Caco-2 (cell line): ENCODE data around the gene MYCBP2. TPM values are rescaled to one million over a fixed set of nuclear protein-coding genes. Genes with fewer than 3 reads are reported as not detected.

Source experiments
- BruUV-seq: library from RNA; stranded (reverse); fragments of 400-500 nt; replicated peaks from 2 replicates; lab custom pipeline; 2021; lab: Mats Ljungman, UMichigan
- CTCF ChIA-PET: fragments of 300-600 bp; sonication (Branson Sonifier 250); formaldehyde crosslinking; loops from one replicate; lab custom pipeline; 2022; ENCODE audit warnings: antibody characterized with exemption; lab: Charles Lee
- POLR2A ChIA-PET: fragments of 300-600 bp; sonication (Branson Sonifier 250); formaldehyde crosslinking; loops from one replicate; lab custom pipeline; 2022; ENCODE audit warnings: antibody characterized with exemption; lab: Charles Lee
- DNase-seq, 2 experiments: peaks; one replicate each; pipeline versions ENCODE4 v3.0.0 to v3.0.0-alpha.2; 2020 to 2022
- H3K27me3 ChIP-seq: replicated peaks from 2 replicates; pipeline ENCODE4 v1.6.0; 2011; ENCODE audit warnings: low read length; ENCODE audit not compliant: control insufficient read depth, insufficient read depth
- H3K36me3 ChIP-seq: 2 replicates; pipeline ENCODE4 v1.5.1; 2011; ENCODE audit warnings: low read length; ENCODE audit not compliant: control insufficient read depth, insufficient read depth
- H3K4me1 ChIP-seq: fragments of 250-450 bp; sonication (Bioruptor Pico); 2 replicates; pipeline ENCODE4 v1.5.1; 2020; ENCODE audit warnings: mild to moderate bottlenecking
- H3K4me3 ChIP-seq: 2 replicates; pipeline ENCODE4 v1.5.1; 2011; ENCODE audit warnings: low read depth, mild to moderate bottlenecking, control low read depth, low read length
- H3K9me3 ChIP-seq: fragments of 250-450 bp; sonication (Bioruptor Pico); 2 replicates; pipeline ENCODE4 v1.5.1; 2020; ENCODE audit warnings: mild to moderate bottlenecking, moderate library complexity
- H3K27ac Mint-ChIP-seq: one replicate; pipeline ENCODE4 v1.8.0; 2022; ENCODE audit warnings: mixed read lengths; ENCODE audit not compliant: unreplicated experiment
- H3K27me3 Mint-ChIP-seq: one replicate; pipeline ENCODE4 v1.8.0; 2022; ENCODE audit warnings: mixed read lengths; ENCODE audit not compliant: insufficient read depth, unreplicated experiment
- H3K36me3 Mint-ChIP-seq: one replicate; pipeline ENCODE4 v1.8.0; 2022; ENCODE audit warnings: mild to moderate bottlenecking, mixed read lengths; ENCODE audit not compliant: insufficient read depth, unreplicated experiment
- H3K4me1 Mint-ChIP-seq: one replicate; pipeline ENCODE4 v1.8.0; 2022; ENCODE audit warnings: low read depth, mixed read lengths; ENCODE audit not compliant: unreplicated experiment
- H3K4me3 Mint-ChIP-seq: one replicate; pipeline ENCODE4 v1.8.0; 2022; ENCODE audit warnings: mild to moderate bottlenecking, moderate library complexity, mixed read lengths; ENCODE audit not compliant: unreplicated experiment
- H3K9me3 Mint-ChIP-seq: one replicate; pipeline ENCODE4 v1.8.0; 2022; ENCODE audit warnings: mixed read lengths; ENCODE audit not compliant: unreplicated experiment
- CTCF ChIP-seq, 2 experiments: fragments of 200-600 bp in 1 of 2; IDR thresholded peaks; 1 replicate in 1 of 2; 2 replicates in 1 of 2; pipeline versions ENCODE4 v1.5.1 to v1.8.0; 2011 to 2022; ENCODE audit warnings: antibody characterized with exemption in 1 of 2, control low read depth in 1 of 2, inconsistent platforms in 1 of 2, low read depth in 1 of 2, low read length in 1 of 2, mild to moderate bottlenecking in 1 of 2, moderate library complexity in 1 of 2; ENCODE audit not compliant: insufficient read depth in 1 of 2, severe bottlenecking in 1 of 2, unreplicated experiment in 1 of 2
- intact Hi-C: fragments of 100-400 bp; cut with micrococcal nuclease; formaldehyde crosslinking; loops from one replicate; pipeline ENCODE4 v1.10.0; 2022; ENCODE audit not compliant: unreplicated experiment
- total RNA-seq: library from RNA; stranded (reverse); gene quantifications from 2 replicates; pipeline ENCODE4 v1.2.3, GENCODE V29; 2022

The MYCBP2 gene
- total RNA-seq, 1 experiment from 2014 or later = 41.3 TPM

GRCh38 chr13:77360032-77360685 is 33.3 kb upstream of the MYCBP2 start:
- H3K36me3 Mint-ChIP-seq = no peaks in the 10 kb centered on the region
- no peak for DNase-seq
- no peaks in the 10 kb centered on the region for H3K4me1 Mint-ChIP-seq
- POLR2A ChIA-PET = interaction anchor here (0.6 kb wide), 1 partner anchor 59 kb away, joined by 3 read pairs; no protein-coding TSS in a partner anchor
- H3K27ac Mint-ChIP-seq = no peak overlapping the region
- peaks cover 13% of the 10 kb centered on the region for H3K27me3 Mint-ChIP-seq
- no peak overlapping the region for H3K4me3 ChIP-seq
- H3K36me3 ChIP-seq = no peaks in the 10 kb centered on the region
- no peaks in the 10 kb centered on the region for H3K9me3 ChIP-seq
- intact Hi-C loops = no loop called here
- no peak for TF ChIP-seq CTCF (IDR thresholded peaks at IDR 0.05; ENCODE audit: insufficient read depth in 1 of 2, low read depth in 1 of 2, low read length in 1 of 2, severe bottlenecking in 1 of 2, unreplicated experiment in 1 of 2)
- no peaks in the 10 kb centered on the region; the same call in 1 of the 2 replicates for H3K27me3 ChIP-seq
- no peak overlapping the region for H3K4me3 Mint-ChIP-seq
- H3K9me3 Mint-ChIP-seq = no peaks in the 10 kb centered on the region
- BruUV-seq = no TSS peak
- no peaks in the 10 kb centered on the region for H3K4me1 ChIP-seq
- CTCF ChIA-PET = no interaction called here

GRCh38 chr13:77359171-77359570 is 32.3 kb upstream of the MYCBP2 start:
- intact Hi-C loops = no loop called here
- CTCF ChIA-PET = no interaction called here
- no peak for TF ChIP-seq CTCF (IDR thresholded peaks at IDR 0.05; ENCODE audit: insufficient read depth in 1 of 2, low read depth in 1 of 2, low read length in 1 of 2, severe bottlenecking in 1 of 2, unreplicated experiment in 1 of 2)
- Histone ChIP-seq H3K4me1 (no peaks in the 10 kb centered on the region), H3K9me3 (no peaks in the 10 kb centered on the region), H3K27me3 (no peaks in the 10 kb centered on the region; the same call in 1 of the 2 replicates), H3K4me3 (no peak overlapping the region), H3K36me3 (no peaks in the 10 kb centered on the region)
- DNase-seq = no peak
- POLR2A ChIA-PET = no interaction called here
- Mint-ChIP-seq H3K4me1 (no peaks in the 10 kb centered on the region), H3K27me3 (peaks cover 10% of the 10 kb centered on the region), H3K27ac (no peak overlapping the region), H3K36me3 (no peaks in the 10 kb centered on the region), H3K9me3 (no peaks in the 10 kb centered on the region), H3K4me3 (no peak overlapping the region)
- no TSS peak for BruUV-seq

- POLR2A ChIA-PET = no interaction called here
- no peak for DNase-seq
These were observed 31.1 kb upstream of the MYCBP2 start for GRCh38 chr13:77358001-77358400.

More at GRCh38 chr13:77358001-77358400, 31.1 kb upstream of the MYCBP2 start:
- intact Hi-C loops = no loop called here
- H3K4me1 ChIP-seq = no peaks in the 10 kb centered on the region
- Mint-ChIP-seq H3K36me3 (no peaks in the 10 kb centered on the region), H3K4me3 (no peak overlapping the region), H3K27ac (no peak overlapping the region), H3K27me3 (peaks cover 12% of the 10 kb centered on the region), H3K4me1 (no peaks in the 10 kb centered on the region), H3K9me3 (no peaks in the 10 kb centered on the region)
- CTCF ChIA-PET = no interaction called here
- BruUV-seq = no TSS peak
- H3K9me3 ChIP-seq = no peaks in the 10 kb centered on the region
- no peak overlapping the region for H3K4me3 ChIP-seq
- H3K36me3 ChIP-seq = no peaks in the 10 kb centered on the region
- no peak for TF ChIP-seq CTCF (IDR thresholded peaks at IDR 0.05; ENCODE audit: insufficient read depth in 1 of 2, low read depth in 1 of 2, low read length in 1 of 2, severe bottlenecking in 1 of 2, unreplicated experiment in 1 of 2)
- H3K27me3 ChIP-seq = no peaks in the 10 kb centered on the region
